Breast epithelium (tissue), 4 donors: ENCODE measurements around the gene MAPK8IP2. TPM values are rescaled to one million over a fixed set of nuclear protein-coding genes. Genes with fewer than 3 reads are reported as not detected.
"Not testable (repeated sequence)": the region's sequence is repeated elsewhere in the genome, so short reads cannot be mapped to it uniquely, and the experiment has no call there.

Experiments
- DNase-seq, 2 donors: peaks; one replicate each; pipeline ENCODE4 v3.0.0-alpha.2; 2019; ENCODE audit warnings: low spot score in 2 of 2
- H3K27ac ChIP-seq, 2 donors: fragments of 200-600 bp; sonication (generic) in 1 of 2; one replicate each; pipeline ENCODE4 v1.5.1; 2016 to 2019; ENCODE audit warnings: mild to moderate bottlenecking in 1 of 2
- H3K27me3 ChIP-seq, 2 donors: fragments of 200-600 bp; sonication (generic) in 1 of 2; one replicate each; pipeline versions ENCODE4 v1.5.1 to v1.6.0; 2017 to 2019; ENCODE audit warnings: control low read depth in 1 of 2, mild to moderate bottlenecking in 1 of 2
- H3K36me3 ChIP-seq: fragments of 200-600 bp; one replicate; pipeline ENCODE4 v1.5.1; 2019
- H3K4me1 ChIP-seq, 2 donors: fragments of 200-600 bp; sonication (generic); one replicate each; pipeline ENCODE4 v1.5.1; 2016 to 2019; ENCODE audit warnings: control low read depth in 1 of 2
- H3K4me3 ChIP-seq, 3 donors: fragments of 200-600 bp; sonication (generic); 1 replicate in 2 of 3; 2 replicates in 1 of 3; pipeline ENCODE4 v1.5.1; 2016 to 2019; ENCODE audit warnings: mild to moderate bottlenecking in 3 of 3, moderate library complexity in 2 of 3
- H3K9me3 ChIP-seq, 2 donors: fragments of 200-600 bp; sonication (generic) in 1 of 2; one replicate each; pipeline ENCODE4 v1.5.1; 2016 to 2019; ENCODE audit warnings: control low read depth in 1 of 2
- CTCF ChIP-seq, 3 donors: fragments of 450-650 bp; IDR thresholded peaks; one replicate each; pipeline ENCODE4 v1.5.1; 2016 to 2017; ENCODE audit warnings: antibody characterized with exemption in 3 of 3, mild to moderate bottlenecking in 3 of 3, moderate library complexity in 3 of 3
- POLR2A ChIP-seq: fragments of 450-650 bp; IDR thresholded peaks from one replicate; pipeline ENCODE4 v1.6.1; 2016; ENCODE audit warnings: antibody characterized with exemption, mild to moderate bottlenecking, moderate library complexity
- POLR2AphosphoS5 ChIP-seq, 3 donors: sonication (generic); formaldehyde crosslinking; IDR thresholded peaks; one replicate each; pipeline ENCODE4 v1.6.1; 2017; ENCODE audit warnings: antibody characterized with exemption in 3 of 3
- intact Hi-C: fragments of 100-400 bp; cut with DNase I; formaldehyde crosslinking; loops from one replicate; pipeline ENCODE4 v1.15.1; 2023; ENCODE audit warnings: low total_unique reads
- total RNA-seq, 3 donors: library from RNA; depleted of rRNA; stranded (reverse); fragments of >200 nt; gene quantifications; one replicate each; pipeline ENCODE4 v1.1.0, GENCODE V29; 2016

The MAPK8IP2 gene
- total RNA-seq, 3 donors from 2014 or later: 1.9 to 2.2 (median 2.0) TPM

GRCh38 chr22:50640857-50641647 lies 40.5 kb downstream of the MAPK8IP2 start:
- TF ChIP-seq POLR2AphosphoS5 (IDR thresholded peaks at IDR 0.05) (no peak), CTCF (IDR thresholded peaks at IDR 0.05) (no peak), POLR2A (no peak)
- Histone ChIP-seq H3K9me3 (no peaks in the 10 kb centered on the region), H3K27ac (no peak overlapping the region), H3K27me3 (peaks cover 0 to 12% of the 10 kb centered on the region in 2 donors), H3K36me3 (no peaks in the 10 kb centered on the region), H3K4me1 (no peaks in the 10 kb centered on the region), H3K4me3 (no peak overlapping the region)
- no peak for DNase-seq
- intact Hi-C loops: no loop called here

- TF ChIP-seq POLR2A: no peak
- TF ChIP-seq POLR2AphosphoS5 (IDR thresholded peaks at IDR 0.05): no peak
- no peak for TF ChIP-seq CTCF (IDR thresholded peaks at IDR 0.05)
- Histone ChIP-seq H3K9me3 (no peaks in the 10 kb centered on the region), H3K27ac (no peak overlapping the region), H3K4me1 (no peaks in the 10 kb centered on the region), H3K27me3 (peaks cover 0 to 12% of the 10 kb centered on the region in 2 donors), H3K36me3 (no peaks in the 10 kb centered on the region), H3K4me3 (no peak overlapping the region)
- DNase-seq: no peak
- intact Hi-C loops: no loop called here
These were observed 41.4 kb downstream of the MAPK8IP2 start for GRCh38 chr22:50641696-50642607.

- DNase-seq, intact Hi-C loops, H3K4me1 ChIP-seq, H3K27ac ChIP-seq, H3K9me3 ChIP-seq, H3K4me3 ChIP-seq, H3K36me3 ChIP-seq: not testable (repeated sequence)
- peaks cover 0 to 12% of the 10 kb centered on the region in 2 donors for H3K27me3 ChIP-seq
These were observed 42.6 kb downstream of the MAPK8IP2 start for GRCh38 chr22:50643021-50643820.

GRCh38 chr22:50643821-50644101 lies 43.2 kb downstream of the MAPK8IP2 start:
- H3K27ac ChIP-seq, intact Hi-C loops, H3K4me1 ChIP-seq, H3K9me3 ChIP-seq, DNase-seq, H3K36me3 ChIP-seq, H3K4me3 ChIP-seq: not testable (repeated sequence)
- H3K27me3 ChIP-seq: peaks cover 0 to 12% of the 10 kb centered on the region in 2 donors

GRCh38 chr22:50653256-50653655 lies 52.7 kb downstream of the MAPK8IP2 start:
- H3K27ac ChIP-seq: no peak overlapping the region
- intact Hi-C loops: no loop called here
- TF ChIP-seq POLR2AphosphoS5 (IDR thresholded peaks at IDR 0.05) (no peak), CTCF (IDR thresholded peaks at IDR 0.05) (no peak), POLR2A (no peak)

GRCh38 chr22:50654664-50655063 lies 54.1 kb downstream of the MAPK8IP2 start:
- H3K27me3 ChIP-seq, H3K27ac ChIP-seq, H3K4me3 ChIP-seq, H3K4me1 ChIP-seq, H3K36me3 ChIP-seq, intact Hi-C loops, DNase-seq, H3K9me3 ChIP-seq: not testable (repeated sequence)

More at GRCh38 chr22:50653256-50653655, 52.7 kb downstream of the MAPK8IP2 start:
- no peaks in the 10 kb centered on the region for H3K36me3 ChIP-seq
- H3K4me1 ChIP-seq: no peaks in the 10 kb centered on the region
- H3K9me3 ChIP-seq: no peaks in the 10 kb centered on the region
- no peak for DNase-seq
- H3K27me3 ChIP-seq: no peaks in the 10 kb centered on the region
- no peak overlapping the region for H3K4me3 ChIP-seq
